Hepatocyte (in vitro differentiated cells): ENCODE results near the gene GPER1. TPM values are rescaled to one million over a fixed set of nuclear protein-coding genes. Genes with fewer than 3 reads are reported as not detected.

Source experiments
- DNase-seq: peaks from one replicate; pipeline ENCODE4 v3.0.0-alpha.2; 2016; ENCODE audit warnings: low spot score
- H2AFZ ChIP-seq: fragments of 200-600 bp; sonication (generic); 2 replicates; pipeline ENCODE4 v1.6.0; 2016; ENCODE audit warnings: antibody characterized with exemption, mild to moderate bottlenecking
- H3K27ac ChIP-seq: fragments of 200-600 bp; sonication (generic); 2 replicates; pipeline ENCODE4 v1.5.1; 2016; ENCODE audit warnings: mild to moderate bottlenecking
- H3K27me3 ChIP-seq: fragments of 200-600 bp; sonication (generic); 2 replicates; pipeline ENCODE4 v1.6.1; 2016
- H3K36me3 ChIP-seq: fragments of 200-600 bp; sonication (generic); replicated peaks from 2 replicates; pipeline ENCODE4 v1.5.1; 2016; ENCODE audit warnings: low read depth; ENCODE audit not compliant: insufficient read depth
- H3K4me1 ChIP-seq: fragments of 200-600 bp; sonication (generic); 2 replicates; pipeline ENCODE4 v1.5.1; 2016; ENCODE audit warnings: mild to moderate bottlenecking, moderate library complexity; ENCODE audit not compliant: insufficient read depth
- H3K4me2 ChIP-seq: fragments of 200-600 bp; sonication (generic); 2 replicates; pipeline ENCODE4 v1.6.0; 2016
- H3K4me3 ChIP-seq: fragments of 200-600 bp; sonication (generic); 2 replicates; pipeline ENCODE4 v1.5.1; 2016; ENCODE audit warnings: mild to moderate bottlenecking
- H3K79me2 ChIP-seq: fragments of 200-600 bp; sonication (generic); 2 replicates; pipeline ENCODE4 v1.6.0; 2017; ENCODE audit warnings: mild to moderate bottlenecking
- H3K9me2 ChIP-seq: fragments of 200-600 bp; sonication (generic); replicated peaks from 2 replicates; pipeline ENCODE4 v1.6.0; 2017; ENCODE audit warnings: mild to moderate bottlenecking; ENCODE audit not compliant: insufficient read depth
- H3K9me3 ChIP-seq: fragments of 200-600 bp; sonication (generic); 2 replicates; pipeline ENCODE4 v1.5.1; 2016; ENCODE audit warnings: low read depth, mild to moderate bottlenecking
- H4K20me1 ChIP-seq: fragments of 200-600 bp; sonication (generic); 2 replicates; pipeline ENCODE4 v1.6.0; 2016; ENCODE audit warnings: mild to moderate bottlenecking; ENCODE audit not compliant: insufficient read depth, poor library complexity, severe bottlenecking
- EZH2 ChIP-seq: fragments of 200-600 bp; sonication (generic); IDR thresholded peaks from 2 replicates; pipeline ENCODE4 v1.6.1; 2016; ENCODE audit warnings: antibody characterized with exemption, mild to moderate bottlenecking, borderline replicate concordance
- EZH2phosphoT487 ChIP-seq: fragments of 200-600 bp; sonication (generic); IDR thresholded peaks from one replicate; pipeline ENCODE4 v1.6.1; 2018; ENCODE audit warnings: antibody characterized with exemption, mild to moderate bottlenecking, low read depth, moderate library complexity; ENCODE audit not compliant: unreplicated experiment, severe bottlenecking
- WGBS: methylation state at CpG from one replicate; pipeline ENCODE4 v1.1.6; 2016; ENCODE audit warnings: low lambda C conversion rate; ENCODE audit errors: missing lambda C conversion rate; 5-methylcytosine and 5-hydroxymethylcytosine counted together
- polyA plus RNA-seq: library from polyadenylated mRNA; unstranded; fragments of >200 nt; fragmentation: Nextera tagmentation; extraction: Ambion mirVana; gene quantifications from 2 replicates; pipeline ENCODE4 v1.2.1, GENCODE V29; 2016
- total RNA-seq: library from RNA; depleted of rRNA; stranded (reverse); fragments of >200 nt; gene quantifications from 2 replicates; pipeline ENCODE4 v1.2.3, GENCODE V29; 2014
- TF ChIP-seq, protein P1 (sequence below): fragments of 200-600 bp; sonication (generic); IDR thresholded peaks from 2 replicates; pipeline ENCODE4 v1.5.1; 2016; ENCODE audit warnings: antibody characterized with exemption, mild to moderate bottlenecking; ENCODE audit not compliant: poor library complexity

GPER1 gene
- total and polyA plus RNA-seq, 2 experiments from 2014 or later: 4.5 to 11.1 TPM

DNA sequence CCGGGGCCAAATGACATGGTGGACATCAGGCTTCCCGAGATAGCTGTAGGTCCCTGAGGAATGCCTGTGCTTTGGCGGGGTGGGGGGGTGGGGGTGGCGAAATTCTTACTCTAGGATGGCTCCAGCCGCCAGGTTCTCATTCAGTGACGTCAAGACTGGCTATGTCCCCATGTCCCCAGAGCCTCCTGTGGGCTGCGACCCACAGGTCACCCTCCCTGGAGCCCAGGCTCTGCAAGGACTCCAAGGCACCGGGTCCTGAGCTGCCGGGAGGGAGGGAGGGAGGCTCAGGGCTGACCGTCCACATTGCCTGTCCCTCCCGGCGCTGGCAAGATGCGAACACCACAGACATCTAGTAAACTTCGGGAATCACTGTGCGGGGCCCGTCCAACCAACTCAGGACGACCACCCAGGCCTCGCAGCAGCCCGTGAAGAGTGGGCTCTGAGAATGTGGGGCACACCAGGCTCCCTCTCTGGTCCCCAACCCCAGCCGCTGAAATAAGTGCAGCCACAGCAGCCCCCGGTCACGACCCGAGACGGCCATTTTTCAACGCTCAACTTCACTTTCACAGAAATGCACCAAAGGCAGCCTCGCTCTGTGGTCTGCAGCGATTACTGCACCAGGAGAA lies 31.0 kb upstream of the GPER1 start:
- Histone ChIP-seq H3K36me3 (no peaks in the 10 kb centered on the region), H4K20me1 (no peaks in the 10 kb centered on the region), H3K4me3 (no peak overlapping the region), H3K27me3 (no peaks in the 10 kb centered on the region), H3K4me1 (peaks cover 15% of the 10 kb centered on the region), H3K27ac (no peak overlapping the region), H3K9me2 (no peaks in the 10 kb centered on the region), H3K9me3 (no peaks in the 10 kb centered on the region), H3K4me2 (no peak overlapping the region), H2AFZ (no peak overlapping the region), H3K79me2 (no peaks in the 10 kb centered on the region)
- 98% methylated on average over 18 of the region's 27 CpGs for WGBS
- TF ChIP-seq EZH2phosphoT487 (no peak), EZH2 (no peak)
- TF ChIP-seq, protein P1, sequence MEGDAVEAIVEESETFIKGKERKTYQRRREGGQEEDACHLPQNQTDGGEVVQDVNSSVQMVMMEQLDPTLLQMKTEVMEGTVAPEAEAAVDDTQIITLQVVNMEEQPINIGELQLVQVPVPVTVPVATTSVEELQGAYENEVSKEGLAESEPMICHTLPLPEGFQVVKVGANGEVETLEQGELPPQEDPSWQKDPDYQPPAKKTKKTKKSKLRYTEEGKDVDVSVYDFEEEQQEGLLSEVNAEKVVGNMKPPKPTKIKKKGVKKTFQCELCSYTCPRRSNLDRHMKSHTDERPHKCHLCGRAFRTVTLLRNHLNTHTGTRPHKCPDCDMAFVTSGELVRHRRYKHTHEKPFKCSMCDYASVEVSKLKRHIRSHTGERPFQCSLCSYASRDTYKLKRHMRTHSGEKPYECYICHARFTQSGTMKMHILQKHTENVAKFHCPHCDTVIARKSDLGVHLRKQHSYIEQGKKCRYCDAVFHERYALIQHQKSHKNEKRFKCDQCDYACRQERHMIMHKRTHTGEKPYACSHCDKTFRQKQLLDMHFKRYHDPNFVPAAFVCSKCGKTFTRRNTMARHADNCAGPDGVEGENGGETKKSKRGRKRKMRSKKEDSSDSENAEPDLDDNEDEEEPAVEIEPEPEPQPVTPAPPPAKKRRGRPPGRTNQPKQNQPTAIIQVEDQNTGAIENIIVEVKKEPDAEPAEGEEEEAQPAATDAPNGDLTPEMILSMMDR: no peak
- no peak for DNase-seq

DNA sequence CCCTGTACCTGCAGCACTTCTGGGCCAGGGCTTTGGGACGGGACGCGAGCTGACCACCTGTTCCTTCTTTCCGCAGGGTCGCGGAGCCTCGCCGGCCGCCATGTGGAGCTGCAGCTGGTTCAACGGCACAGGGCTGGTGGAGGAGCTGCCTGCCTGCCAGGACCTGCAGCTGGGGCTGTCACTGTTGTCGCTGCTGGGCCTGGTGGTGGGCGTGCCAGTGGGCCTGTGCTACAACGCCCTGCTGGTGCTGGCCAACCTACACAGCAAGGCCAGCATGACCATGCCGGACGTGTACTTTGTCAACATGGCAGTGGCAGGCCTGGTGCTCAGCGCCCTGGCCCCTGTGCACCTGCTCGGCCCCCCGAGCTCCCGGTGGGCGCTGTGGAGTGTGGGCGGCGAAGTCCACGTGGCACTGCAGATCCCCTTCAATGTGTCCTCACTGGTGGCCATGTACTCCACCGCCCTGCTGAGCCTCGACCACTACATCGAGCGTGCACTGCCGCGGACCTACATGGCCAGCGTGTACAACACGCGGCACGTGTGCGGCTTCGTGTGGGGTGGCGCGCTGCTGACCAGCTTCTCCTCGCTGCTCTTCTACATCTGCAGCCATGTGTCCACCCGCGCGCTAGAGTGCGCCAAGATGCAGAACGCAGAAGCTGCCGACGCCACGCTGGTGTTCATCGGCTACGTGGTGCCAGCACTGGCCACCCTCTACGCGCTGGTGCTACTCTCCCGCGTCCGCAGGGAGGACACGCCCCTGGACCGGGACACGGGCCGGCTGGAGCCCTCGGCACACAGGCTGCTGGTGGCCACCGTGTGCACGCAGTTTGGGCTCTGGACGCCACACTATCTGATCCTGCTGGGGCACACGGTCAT lies 30.3 kb upstream of the GPER1 start:
- H3K9me3 ChIP-seq: no peaks in the 10 kb centered on the region
- peaks cover 15% of the 10 kb centered on the region for H3K4me1 ChIP-seq
- no peak overlapping the region for H3K27ac ChIP-seq
- no peaks in the 10 kb centered on the region for H3K9me2 ChIP-seq
- H3K79me2 ChIP-seq: no peaks in the 10 kb centered on the region
- DNase-seq: no peak
- WGBS: 98% methylated on average over 61 of the region's 62 CpGs
- H3K4me3 ChIP-seq: no peak overlapping the region
- H3K27me3 ChIP-seq: no peaks in the 10 kb centered on the region
- no peak overlapping the region for H2AFZ ChIP-seq
- H3K4me2 ChIP-seq: no peak overlapping the region
- H3K36me3 ChIP-seq: no peaks in the 10 kb centered on the region
- TF ChIP-seq EZH2phosphoT487 (no peak), EZH2 (no peak)
- TF ChIP-seq, protein P1: no peak
- H4K20me1 ChIP-seq: no peaks in the 10 kb centered on the region

DNA sequence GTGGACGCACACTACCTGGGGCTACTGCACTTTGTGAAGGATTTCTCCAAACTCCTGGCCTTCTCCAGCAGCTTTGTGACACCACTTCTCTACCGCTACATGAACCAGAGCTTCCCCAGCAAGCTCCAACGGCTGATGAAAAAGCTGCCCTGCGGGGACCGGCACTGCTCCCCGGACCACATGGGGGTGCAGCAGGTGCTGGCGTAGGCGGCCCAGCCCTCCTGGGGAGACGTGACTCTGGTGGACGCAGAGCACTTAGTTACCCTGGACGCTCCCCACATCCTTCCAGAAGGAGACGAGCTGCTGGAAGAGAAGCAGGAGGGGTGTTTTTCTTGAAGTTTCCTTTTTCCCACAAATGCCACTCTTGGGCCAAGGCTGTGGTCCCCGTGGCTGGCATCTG lies 29.6 kb upstream of the GPER1 start:
- Histone ChIP-seq H3K4me2 (no peak overlapping the region), H3K36me3 (no peaks in the 10 kb centered on the region), H3K27me3 (no peaks in the 10 kb centered on the region), H3K9me3 (no peaks in the 10 kb centered on the region), H4K20me1 (no peaks in the 10 kb centered on the region), H3K27ac (no peak overlapping the region), H2AFZ (no peak overlapping the region), H3K4me3 (no peak overlapping the region), H3K9me2 (no peaks in the 10 kb centered on the region), H3K79me2 (no peaks in the 10 kb centered on the region), H3K4me1 (peaks cover 15% of the 10 kb centered on the region)
- TF ChIP-seq EZH2phosphoT487 (no peak), EZH2 (no peak)
- TF ChIP-seq, protein P1: no peak
- WGBS: 91% methylated on average over 13 of the region's 13 CpGs
- no peak for DNase-seq
